A673 (cell line): ENCODE measurements around the gene ENOX1. TPM values are rescaled to one million over a fixed set of nuclear protein-coding genes. Genes with fewer than 3 reads are reported as not detected.

ENCODE experiments used
- BruUV-seq: library from RNA; stranded (reverse); fragments of 400-500 nt; replicated peaks from 2 replicates; lab custom pipeline; 2021; lab: Mats Ljungman, UMichigan
- CTCF ChIA-PET: fragments of 300-600 bp; sonication (Branson Sonifier 250); formaldehyde crosslinking; loops from one replicate; lab custom pipeline; 2022; ENCODE audit warnings: antibody characterized with exemption; lab: Charles Lee
- POLR2A ChIA-PET: fragments of 300-600 bp; sonication (Branson Sonifier 250); formaldehyde crosslinking; loops from one replicate; lab custom pipeline; 2022; ENCODE audit warnings: antibody characterized with exemption; ENCODE audit not compliant: low non-redundant PET; lab: Charles Lee
- DNase-seq: peaks from one replicate; pipeline ENCODE4 v3.0.0-alpha.2; 2015; ENCODE audit warnings: low spot score
- H3K27ac ChIP-seq: fragments of 200-600 bp; sonication (generic); 2 replicates; pipeline ENCODE4 v1.5.1; 2016; ENCODE audit warnings: mixed run types, low read depth, mild to moderate bottlenecking, mixed read lengths, antibody characterized with exemption, low read length; ENCODE audit not compliant: poor library complexity, severe bottlenecking
- H3K27me3 ChIP-seq: fragments of 200-600 bp; sonication (generic); replicated peaks from 2 replicates; pipeline ENCODE4 v1.6.1; 2017; ENCODE audit warnings: mixed run types, low read depth, mild to moderate bottlenecking, mixed read lengths, antibody characterized with exemption, low read length; ENCODE audit not compliant: insufficient read depth, poor library complexity
- H3K36me3 ChIP-seq: fragments of 200-600 bp; sonication (generic); 2 replicates; pipeline ENCODE4 v1.6.1; 2016; ENCODE audit warnings: mixed run types, mild to moderate bottlenecking, mixed read lengths, antibody characterized with exemption, low read length; ENCODE audit not compliant: insufficient read depth, poor library complexity, severe bottlenecking
- H3K4me1 ChIP-seq: fragments of 200-600 bp; sonication (generic); 2 replicates; pipeline ENCODE4 v1.6.1; 2017; ENCODE audit warnings: mixed run types, mild to moderate bottlenecking, mixed read lengths, antibody characterized with exemption, low read length; ENCODE audit not compliant: insufficient read depth, poor library complexity, severe bottlenecking
- H3K4me3 ChIP-seq: fragments of 200-600 bp; sonication (generic); 2 replicates; pipeline ENCODE4 v1.5.1; 2016; ENCODE audit warnings: low read depth, mixed run types, mild to moderate bottlenecking, mixed read lengths, low read length; ENCODE audit not compliant: poor library complexity, severe bottlenecking
- H3K9me3 ChIP-seq: fragments of 200-600 bp; sonication (generic); 2 replicates; pipeline ENCODE4 v1.6.1; 2016; ENCODE audit warnings: mixed run types, low read depth, mild to moderate bottlenecking, mixed read lengths, antibody characterized with exemption, low read length; ENCODE audit not compliant: poor library complexity, severe bottlenecking
- EZH2 ChIP-seq: fragments of 200-600 bp; sonication (generic); IDR thresholded peaks from 2 replicates; pipeline ENCODE4 v1.6.1; 2017; ENCODE audit warnings: borderline replicate concordance, low read depth, mild to moderate bottlenecking, mixed read lengths, antibody characterized with exemption, low read length; ENCODE audit not compliant: poor library complexity, severe bottlenecking
- intact Hi-C: fragments of 100-400 bp; cut with micrococcal nuclease; formaldehyde crosslinking; loops from one replicate; pipeline ENCODE4 v1.10.0; 2022; ENCODE audit not compliant: unreplicated experiment
- total RNA-seq: library from RNA; stranded (reverse); gene quantifications from 2 replicates; pipeline ENCODE4 v1.2.3, GENCODE V29; 2021
- TF ChIP-seq, protein P1 (sequence below): fragments of 300-800, 200-600 bp; sonication (generic); conservative IDR thresholded peaks from 2 replicates; pipeline ENCODE4 v1.5.1; 2017; ENCODE audit warnings: low read depth, mild to moderate bottlenecking, antibody characterized with exemption, low read length, moderate library complexity, mixed read lengths

ENOX1 gene
- total RNA-seq, 1 experiment from 2014 or later, result 4.4 TPM

- ChIA-PET POLR2A (no interaction called here), CTCF (no interaction called here)
- H3K27me3 ChIP-seq, result no peaks in the 10 kb centered on the region
Measured at GRCh38 chr13:43558326-43558725, 228.4 kb downstream of the ENOX1 start.

DNA sequence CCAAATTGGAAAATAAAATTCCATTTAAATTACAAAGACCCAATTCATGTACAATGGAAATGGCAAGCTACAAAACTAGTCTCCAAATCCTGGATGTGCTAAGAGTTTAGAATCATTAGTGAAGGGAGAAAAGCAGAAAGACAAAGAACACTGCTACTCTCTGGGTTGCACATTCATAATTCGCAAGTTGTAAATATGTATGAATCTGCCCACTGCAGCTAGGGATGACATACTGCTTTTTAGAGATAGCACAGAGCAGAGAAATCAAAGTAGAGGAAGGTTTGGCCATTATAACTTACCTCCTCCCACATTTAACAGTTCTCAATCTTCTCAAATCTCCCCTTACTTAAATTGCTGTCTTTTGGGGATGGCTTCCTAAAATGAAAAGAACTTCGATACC, 231.1 kb downstream of the ENOX1 start:
- no peaks in the 10 kb centered on the region for H3K36me3 ChIP-seq
- no peaks in the 10 kb centered on the region for H3K4me1 ChIP-seq
- ChIA-PET POLR2A (no interaction called here), CTCF (no interaction called here)
- no TSS peak for BruUV-seq
- no peaks in the 10 kb centered on the region for H3K9me3 ChIP-seq
- DNase-seq, result no peak
- H3K27me3 ChIP-seq, result no peaks in the 10 kb centered on the region
- no peak overlapping the region for H3K27ac ChIP-seq
- TF ChIP-seq EZH2, result no peak
- TF ChIP-seq, protein P1, sequence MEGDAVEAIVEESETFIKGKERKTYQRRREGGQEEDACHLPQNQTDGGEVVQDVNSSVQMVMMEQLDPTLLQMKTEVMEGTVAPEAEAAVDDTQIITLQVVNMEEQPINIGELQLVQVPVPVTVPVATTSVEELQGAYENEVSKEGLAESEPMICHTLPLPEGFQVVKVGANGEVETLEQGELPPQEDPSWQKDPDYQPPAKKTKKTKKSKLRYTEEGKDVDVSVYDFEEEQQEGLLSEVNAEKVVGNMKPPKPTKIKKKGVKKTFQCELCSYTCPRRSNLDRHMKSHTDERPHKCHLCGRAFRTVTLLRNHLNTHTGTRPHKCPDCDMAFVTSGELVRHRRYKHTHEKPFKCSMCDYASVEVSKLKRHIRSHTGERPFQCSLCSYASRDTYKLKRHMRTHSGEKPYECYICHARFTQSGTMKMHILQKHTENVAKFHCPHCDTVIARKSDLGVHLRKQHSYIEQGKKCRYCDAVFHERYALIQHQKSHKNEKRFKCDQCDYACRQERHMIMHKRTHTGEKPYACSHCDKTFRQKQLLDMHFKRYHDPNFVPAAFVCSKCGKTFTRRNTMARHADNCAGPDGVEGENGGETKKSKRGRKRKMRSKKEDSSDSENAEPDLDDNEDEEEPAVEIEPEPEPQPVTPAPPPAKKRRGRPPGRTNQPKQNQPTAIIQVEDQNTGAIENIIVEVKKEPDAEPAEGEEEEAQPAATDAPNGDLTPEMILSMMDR, result no peak
- no peak overlapping the region for H3K4me3 ChIP-seq
- intact Hi-C loops, result no loop called here

More at GRCh38 chr13:43558326-43558725, 228.4 kb downstream of the ENOX1 start:
- H3K36me3 ChIP-seq, result no peaks in the 10 kb centered on the region
- intact Hi-C loops, result no loop called here
- H3K4me1 ChIP-seq, result no peaks in the 10 kb centered on the region
- BruUV-seq, result no TSS peak
- H3K27ac ChIP-seq, result no peak overlapping the region
- H3K4me3 ChIP-seq, result no peak overlapping the region
- DNase-seq, result no peak
- H3K9me3 ChIP-seq, result no peaks in the 10 kb centered on the region
- TF ChIP-seq, protein P1, result no peak
- TF ChIP-seq EZH2, result no peak

DNA sequence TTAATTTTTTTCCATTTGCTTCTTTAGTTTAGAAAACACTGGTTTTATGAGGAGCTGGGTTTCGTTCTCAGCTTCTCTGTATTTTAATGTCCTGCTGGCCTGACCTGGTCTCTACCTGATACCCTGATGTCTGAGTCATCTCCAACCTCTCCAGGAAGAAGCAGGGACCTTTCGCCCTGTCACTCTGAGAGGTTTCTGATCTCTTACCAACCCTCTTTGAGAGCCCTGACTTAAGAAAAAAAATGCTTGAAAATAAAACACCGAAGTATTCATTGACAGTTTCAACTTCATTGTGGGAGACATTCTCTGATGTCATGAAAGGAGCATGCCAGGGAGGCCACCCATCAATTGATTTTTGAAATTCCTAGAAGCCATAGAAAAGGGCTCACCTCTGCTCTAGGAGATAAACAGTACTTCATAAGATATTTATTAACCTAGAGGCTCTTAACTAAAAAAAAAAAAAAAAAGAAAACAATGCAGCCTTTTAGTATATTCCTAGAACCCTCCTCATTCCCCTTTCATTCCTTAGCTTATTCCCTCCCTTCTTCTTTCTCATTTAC, 234.8 kb downstream of the ENOX1 start:
- TF ChIP-seq EZH2, result no peak
- TF ChIP-seq, protein P1, result no peak
- Histone ChIP-seq H3K27ac (no peak overlapping the region), H3K4me1 (no peaks in the 10 kb centered on the region), H3K27me3 (no peaks in the 10 kb centered on the region), H3K4me3 (no peak overlapping the region), H3K36me3 (no peaks in the 10 kb centered on the region), H3K9me3 (no peaks in the 10 kb centered on the region)
- BruUV-seq, result no TSS peak
- DNase-seq, result no peak
- ChIA-PET CTCF (no interaction called here), POLR2A (no interaction called here)
- intact Hi-C loops, result no loop called here
